Upper lobe of right lung (tissue), 1 donor: ENCODE measurements around the gene HRH2. TPM values are rescaled to one million over a fixed set of nuclear protein-coding genes. Genes with fewer than 3 reads are reported as not detected.

ENCODE experiments used
- ATAC-seq: fragments of 200-7000 bp; cut with Tn5 transposase; one replicate; pipeline ENCODE4 v1.9.1; 2020; ENCODE audit warnings: mild to moderate bottlenecking, moderate library complexity
- DNase-seq: peaks from one replicate; pipeline ENCODE4 v3.0.0-alpha.2; 2020
- H3K27ac ChIP-seq: fragments of 200-600 bp; one replicate; pipeline ENCODE4 v1.8.0; 2022
- H3K27me3 ChIP-seq: fragments of 200-600 bp; one replicate; pipeline ENCODE4 v1.8.0; 2022; ENCODE audit warnings: mild to moderate bottlenecking
- H3K36me3 ChIP-seq: fragments of 200-600 bp; one replicate; pipeline ENCODE4 v1.8.0; 2022
- H3K4me1 ChIP-seq: fragments of 200-600 bp; one replicate; pipeline ENCODE4 v1.8.0; 2022
- H3K4me3 ChIP-seq: fragments of 200-600 bp; one replicate; pipeline ENCODE4 v1.8.0; 2022; ENCODE audit warnings: mild to moderate bottlenecking
- H3K9me3 ChIP-seq: fragments of 200-600 bp; one replicate; pipeline ENCODE4 v1.8.0; 2022
- CTCF ChIP-seq: fragments of 200-600 bp; IDR thresholded peaks from one replicate; pipeline ENCODE4 v1.8.0; 2022; ENCODE audit warnings: antibody characterized with exemption
- intact Hi-C: fragments of 100-400 bp; cut with DNase I; formaldehyde crosslinking; loops from one replicate; pipeline ENCODE4 v1.11.0; 2022
- total RNA-seq: library from RNA; stranded (reverse); fragmentation: NEBNext Ultra II Directional; extraction: Animal tissue kit (Norgen Biotek cat#: 25700); gene quantifications from one replicate; pipeline ENCODE4 v1.2.1, GENCODE V29; 2021
- donor health status: DM: no; HTN: yes; CAD: no; lungs with severe emphysema.

Gene HRH2
- total RNA-seq, 1 donor from 2014 or later, result 8.2 TPM

GRCh38 chr5:175693741-175694140 is 35.9 kb downstream of the HRH2 start:
- H3K36me3 ChIP-seq, result no peaks in the 10 kb centered on the region
- ATAC-seq (no peak), DNase-seq (no peak)
- intact Hi-C loops, result no loop called here
- no peak overlapping the region for H3K27ac ChIP-seq
- no peaks in the 10 kb centered on the region for H3K27me3 ChIP-seq
- no peaks in the 10 kb centered on the region for H3K9me3 ChIP-seq
- no peak for TF ChIP-seq CTCF
- no peaks in the 10 kb centered on the region for H3K4me1 ChIP-seq
- no peak overlapping the region for H3K4me3 ChIP-seq

DNA sequence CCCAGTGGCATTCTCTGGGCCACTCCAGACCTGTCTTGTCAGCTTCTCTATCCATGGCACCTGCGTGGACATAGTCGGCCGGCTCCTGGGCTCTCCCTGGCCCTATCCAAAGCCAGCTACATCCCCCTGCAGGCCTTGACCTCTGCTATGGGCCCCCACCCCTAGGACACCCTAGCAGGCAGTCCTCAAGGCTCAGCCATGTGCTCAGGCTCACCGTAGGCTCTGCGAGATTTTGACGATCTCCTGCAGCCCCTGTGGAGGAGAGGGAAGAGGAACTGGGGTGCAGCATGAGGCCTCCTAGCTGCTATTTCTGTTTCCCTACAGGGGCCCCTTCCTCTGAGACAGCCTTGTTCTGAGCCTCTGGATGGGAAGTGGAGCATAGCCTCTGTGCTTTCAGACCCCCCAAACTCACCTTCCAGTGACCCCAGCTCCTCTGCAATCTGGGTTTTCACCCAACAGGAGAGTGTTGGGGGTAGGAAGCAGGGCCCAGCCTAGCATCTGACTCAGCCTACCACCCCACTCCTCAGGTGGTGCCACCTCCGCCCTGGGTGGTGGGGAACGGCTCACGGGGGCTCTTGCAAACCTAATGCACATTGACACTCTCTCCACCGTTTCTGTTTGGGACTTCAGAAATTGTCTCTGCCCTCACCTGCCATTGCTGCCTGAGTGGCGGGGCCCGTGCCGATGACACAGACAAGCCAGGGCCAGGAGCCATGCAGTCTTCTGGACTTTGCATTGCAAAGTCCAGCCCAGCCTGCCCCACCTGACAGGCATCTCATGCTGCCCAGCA is 36.7 kb downstream of the HRH2 start:
- TF ChIP-seq CTCF, result no peak
- intact Hi-C loops, result no loop called here
- H3K27ac ChIP-seq, result no peak overlapping the region

DNA sequence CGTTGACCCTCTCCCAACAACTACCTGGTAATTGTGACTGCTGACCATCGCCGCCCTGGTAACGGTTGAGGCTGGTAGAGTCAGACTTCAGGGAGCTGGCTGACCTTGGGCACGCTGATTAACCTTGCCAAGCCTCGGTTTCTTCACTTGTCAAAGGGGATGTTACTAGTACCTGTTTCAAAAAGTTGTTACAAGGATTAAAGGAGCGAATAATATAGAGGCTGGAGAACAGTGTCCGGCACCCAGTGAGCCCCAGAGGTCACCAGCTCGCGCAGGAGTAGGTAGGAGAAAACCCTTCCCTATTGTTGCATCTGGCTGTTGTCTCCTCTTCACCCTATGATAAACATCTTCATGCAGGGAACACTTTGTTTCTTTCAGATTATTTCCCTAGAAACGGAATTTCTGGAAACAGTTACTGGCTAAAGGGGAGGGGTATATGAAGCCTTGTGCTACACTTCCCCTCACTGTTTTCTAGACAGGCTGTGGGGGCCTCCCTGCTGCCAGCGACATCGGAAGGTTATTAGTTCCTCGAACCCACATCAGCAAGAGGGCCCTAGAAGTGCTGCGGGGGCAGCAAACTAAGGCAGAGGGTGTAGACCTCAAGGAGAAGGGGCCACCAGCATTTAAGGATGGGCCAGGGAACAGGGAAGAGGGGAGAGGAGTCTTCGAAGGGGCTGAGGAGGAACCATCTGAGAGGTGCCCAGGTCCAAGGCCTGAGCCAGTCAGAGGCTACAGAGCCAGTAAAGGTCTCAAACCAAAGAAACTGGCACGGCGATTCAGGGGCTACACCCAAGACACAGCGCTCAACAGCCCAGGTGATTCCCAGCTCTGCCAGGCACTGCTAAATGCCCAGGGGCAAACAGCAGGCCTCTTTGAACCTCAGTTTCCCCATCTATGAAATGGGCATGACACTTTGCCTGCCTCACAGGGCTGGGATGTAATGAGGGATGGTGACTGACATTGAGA is 37.6 kb downstream of the HRH2 start:
- no peak for TF ChIP-seq CTCF
- H3K4me1 ChIP-seq, result no peaks in the 10 kb centered on the region
- no peaks in the 10 kb centered on the region for H3K36me3 ChIP-seq
- intact Hi-C loops, result no loop called here
- no peak for ATAC-seq
- peak overlapping the region; percentile 24 for H3K27ac ChIP-seq
- no peaks in the 10 kb centered on the region for H3K9me3 ChIP-seq
- no peak for DNase-seq
- H3K4me3 ChIP-seq, result no peak overlapping the region
- no peaks in the 10 kb centered on the region for H3K27me3 ChIP-seq

More for the DNA sequence above, 36.7 kb downstream of the HRH2 start:
- H3K4me1 ChIP-seq, result no peaks in the 10 kb centered on the region
- no peaks in the 10 kb centered on the region for H3K36me3 ChIP-seq
- H3K4me3 ChIP-seq, result no peak overlapping the region
- DNase-seq (no peak), ATAC-seq (no peak)
- no peaks in the 10 kb centered on the region for H3K27me3 ChIP-seq
- no peaks in the 10 kb centered on the region for H3K9me3 ChIP-seq

- TF ChIP-seq CTCF, result peak; percentile 59
- H3K36me3 ChIP-seq, result no peaks in the 10 kb centered on the region
- H3K27me3 ChIP-seq, result no peaks in the 10 kb centered on the region
- H3K27ac ChIP-seq, result peak overlapping the region; percentile 24
- ATAC-seq (peak; percentile 90), DNase-seq (peak; percentile 90)
- intact Hi-C loops, result no loop called here
- H3K4me1 ChIP-seq, result no peaks in the 10 kb centered on the region
- H3K4me3 ChIP-seq, result no peak overlapping the region
- no peaks in the 10 kb centered on the region for H3K9me3 ChIP-seq
Measured at GRCh38 chr5:175696139-175696854, 38.4 kb downstream of the HRH2 start.

- no peaks in the 10 kb centered on the region for H3K9me3 ChIP-seq
- no peaks in the 10 kb centered on the region for H3K4me1 ChIP-seq
- DNase-seq, result no peak
- no peak overlapping the region for H3K4me3 ChIP-seq
- no peak overlapping the region for H3K27ac ChIP-seq
- no peak for ATAC-seq
- no peak for TF ChIP-seq CTCF
- intact Hi-C loops, result no loop called here
- no peaks in the 10 kb centered on the region for H3K36me3 ChIP-seq
- no peaks in the 10 kb centered on the region for H3K27me3 ChIP-seq
Measured at GRCh38 chr5:175696855-175697198, 39.0 kb downstream of the HRH2 start.
